Mammary epithelial cell (primary cell): ENCODE data around the gene IQSEC3.

ENCODE experiments used
- CTCF ChIP-seq, 2 donors: IDR thresholded peaks in 1 of 2; conservative IDR thresholded peaks in 1 of 2; 2 replicates each; pipeline ENCODE4 v1.5.1; 2011 to 2012; ENCODE audit warnings: inconsistent platforms in 2 of 2, low read length in 2 of 2, mild to moderate bottlenecking in 2 of 2, control low read depth in 1 of 2, low read depth in 1 of 2; ENCODE audit not compliant: insufficient read depth in 1 of 2; ENCODE audit errors: extremely low read depth in 1 of 2
- EZH2 ChIP-seq: IDR thresholded peaks from 2 replicates; pipeline ENCODE4 v1.6.1; 2012; ENCODE audit warnings: low read length, inconsistent platforms, borderline replicate concordance

GRCh38 chr12:170371-171225 lies 104.0 kb downstream of the IQSEC3 start:
- TF ChIP-seq CTCF (conservative IDR thresholded peaks at IDR 0.05 in 1 of 2, IDR thresholded peaks at IDR 0.05 in 1 of 2; ENCODE audit: extremely low read depth in 1 of 2, insufficient read depth in 1 of 2, low read depth in 1 of 2, low read length in 2 of 2) = no peak
- no peak for TF ChIP-seq EZH2
